Activated T-cell treated with anti-CD3 and anti-CD28 coated beads, Interleukin-2, amount 50 U/mL, for 72 hours (primary cell): ENCODE measurements around the gene TRPC4. TPM values are rescaled to one million over a fixed set of nuclear protein-coding genes. Genes with fewer than 3 reads are reported as not detected.
"Not testable (repeated sequence)": the region's sequence is repeated elsewhere in the genome, so short reads cannot be mapped to it uniquely, and the experiment has no call there.

Experiments used
- ATAC-seq, 2 donors: fragments of 150-1000 bp; cut with Tn5 transposase; replicated peaks in 1 of 2; 2 replicates each; pipeline ENCODE4 v1.10.0; 2021; ENCODE audit warnings: moderate library complexity in 2 of 2, mild to moderate bottlenecking in 1 of 2
- DNase-seq, 2 donors: peaks; one replicate each; pipeline ENCODE4 v3.0.0; 2021 to 2022; ENCODE audit warnings: mixed read lengths in 1 of 2
- H3K27ac Mint-ChIP-seq: one replicate; pipeline ENCODE4 v1.8.0; 2022; ENCODE audit warnings: mild to moderate bottlenecking, moderate library complexity, mixed read lengths
- H3K27me3 Mint-ChIP-seq: one replicate; pipeline ENCODE4 v1.8.0; 2022; ENCODE audit warnings: low read depth, mixed read lengths
- H3K36me3 Mint-ChIP-seq, 2 donors: one replicate each; pipeline ENCODE4 v1.8.0; 2022; ENCODE audit warnings: mixed read lengths in 2 of 2, mild to moderate bottlenecking in 1 of 2; ENCODE audit not compliant: insufficient read depth in 2 of 2
- H3K4me1 Mint-ChIP-seq: one replicate; pipeline ENCODE4 v1.8.0; 2022; ENCODE audit warnings: low read depth, mixed read lengths
- H3K4me3 Mint-ChIP-seq, 2 donors: one replicate each; pipeline ENCODE4 v1.8.0; 2022; ENCODE audit warnings: mild to moderate bottlenecking in 2 of 2, mixed read lengths in 2 of 2, moderate library complexity in 2 of 2
- H3K9me3 Mint-ChIP-seq, 2 donors: one replicate each; pipeline ENCODE4 v1.8.0; 2022; ENCODE audit warnings: mixed read lengths in 2 of 2
- total RNA-seq, 2 donors: library from RNA; stranded (reverse); gene quantifications; one replicate each; pipeline ENCODE4 v1.2.3, GENCODE V29; 2022

The TRPC4 gene
- total RNA-seq, 2 donors from 2014 or later, result not detected

DNA sequence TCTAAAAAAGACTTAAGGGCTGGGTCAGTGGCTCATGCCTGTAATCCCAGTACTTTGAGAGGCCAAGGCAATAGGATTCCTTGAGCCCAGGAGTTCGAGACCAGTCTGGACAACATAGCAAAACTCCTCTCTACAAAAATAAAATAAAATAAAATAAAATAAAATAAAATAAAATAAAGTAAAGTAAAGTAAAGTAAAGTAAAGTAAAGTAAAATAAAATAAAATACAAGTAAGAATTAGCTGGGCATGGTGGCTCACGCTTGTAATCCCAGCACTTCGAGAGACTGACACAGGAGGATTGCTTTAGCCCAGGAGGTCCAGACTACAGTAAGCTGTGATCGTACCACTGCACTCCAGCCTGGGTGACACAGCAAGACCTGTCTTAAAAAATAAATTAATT lies 72.8 kb downstream of the TRPC4 start:
- H3K27ac Mint-ChIP-seq, DNase-seq, ATAC-seq, H3K27me3 Mint-ChIP-seq, H3K4me3 Mint-ChIP-seq, H3K9me3 Mint-ChIP-seq, H3K4me1 Mint-ChIP-seq, H3K36me3 Mint-ChIP-seq: not testable (repeated sequence)

DNA sequence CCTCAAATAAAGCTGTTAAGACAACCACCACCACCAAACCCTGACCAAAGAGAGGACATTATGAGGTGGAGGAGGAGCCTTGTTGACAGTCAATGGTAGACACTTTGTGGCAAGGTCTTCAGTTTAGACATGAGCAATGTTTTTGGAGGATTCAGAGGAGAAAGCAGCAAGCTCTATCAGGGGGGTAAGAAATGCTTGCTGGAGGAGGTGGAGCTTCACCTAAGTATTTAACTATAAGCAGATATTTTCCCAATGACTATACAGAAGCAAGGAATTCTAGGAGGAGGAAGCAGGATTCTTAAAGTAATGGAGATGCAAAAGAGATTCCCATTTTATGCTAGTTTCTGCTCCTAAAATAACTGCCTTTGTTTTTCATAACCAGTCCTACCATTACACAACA lies 74.2 kb downstream of the TRPC4 start:
- no peak for ATAC-seq
- Mint-ChIP-seq H3K36me3 (no peaks in the 10 kb centered on the region), H3K9me3 (peaks cover 4% of the 10 kb centered on the region in 2 donors), H3K4me3 (no peak overlapping the region), H3K27ac (no peak overlapping the region), H3K4me1 (no peaks in the 10 kb centered on the region), H3K27me3 (no peaks in the 10 kb centered on the region)
- DNase-seq, result no peak

DNA sequence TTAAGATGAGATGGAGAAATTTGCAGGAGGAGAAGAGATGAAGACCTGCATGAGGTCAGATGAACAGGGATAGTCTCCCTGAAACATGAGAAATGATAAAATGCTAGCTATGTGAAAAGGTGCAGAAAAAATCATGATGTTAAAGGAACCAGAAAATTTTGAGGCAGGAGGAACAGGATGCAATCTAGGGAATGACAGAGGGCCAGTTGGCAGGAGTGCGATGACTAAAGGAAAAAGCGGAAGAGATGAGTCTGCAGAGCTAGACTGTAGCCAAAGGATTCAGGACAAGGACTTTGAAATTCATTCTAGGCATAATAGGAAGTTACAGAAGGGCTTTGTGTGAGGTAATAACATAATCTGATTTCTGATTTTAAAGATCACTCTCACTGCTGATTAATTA lies 77.9 kb downstream of the TRPC4 start:
- Mint-ChIP-seq H3K9me3 (peaks cover 4 to 5% of the 10 kb centered on the region in 2 donors), H3K27me3 (no peaks in the 10 kb centered on the region)

DNA sequence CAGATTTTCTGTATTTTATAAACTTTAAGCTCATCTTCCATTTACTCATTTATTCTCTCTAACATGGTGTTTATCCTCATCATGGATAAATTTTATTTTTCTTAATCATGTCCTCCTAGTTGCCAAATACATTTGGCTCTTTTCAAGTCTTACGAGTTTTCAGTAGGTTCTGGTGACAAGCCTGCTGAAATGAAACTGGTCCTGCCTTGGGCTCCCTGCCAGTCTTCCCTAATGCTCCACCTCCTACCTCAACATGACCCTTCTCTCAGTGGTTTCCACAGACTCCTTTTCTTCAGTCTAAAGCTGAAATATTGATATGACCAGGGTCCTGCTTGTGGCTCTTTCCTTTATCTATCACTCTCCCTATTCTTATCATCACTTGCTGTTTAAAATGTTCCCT lies 81.2 kb downstream of the TRPC4 start:
- Mint-ChIP-seq H3K9me3 (peaks cover 4 to 5% of the 10 kb centered on the region in 2 donors), H3K4me3 (no peak overlapping the region), H3K27me3 (no peaks in the 10 kb centered on the region), H3K4me1 (no peaks in the 10 kb centered on the region), H3K36me3 (no peaks in the 10 kb centered on the region), H3K27ac (no peak overlapping the region)
- ATAC-seq (no peak), DNase-seq (no peak)

More for the DNA sequence above, 77.9 kb downstream of the TRPC4 start:
- DNase-seq (no peak), ATAC-seq (no peak)
- no peaks in the 10 kb centered on the region for H3K36me3 Mint-ChIP-seq
- H3K27ac Mint-ChIP-seq, result no peak overlapping the region
- no peak overlapping the region for H3K4me3 Mint-ChIP-seq
- H3K4me1 Mint-ChIP-seq, result no peaks in the 10 kb centered on the region

- Mint-ChIP-seq H3K4me1 (no peaks in the 10 kb centered on the region), H3K27ac (no peak overlapping the region), H3K27me3 (no peaks in the 10 kb centered on the region), H3K9me3 (peaks cover 4 to 5% of the 10 kb centered on the region in 2 donors), H3K4me3 (no peak overlapping the region), H3K36me3 (no peaks in the 10 kb centered on the region)
- no peak for ATAC-seq
- no peak for DNase-seq
These were observed 91.9 kb downstream of the TRPC4 start for GRCh38 chr13:37777676-37778075.

DNA sequence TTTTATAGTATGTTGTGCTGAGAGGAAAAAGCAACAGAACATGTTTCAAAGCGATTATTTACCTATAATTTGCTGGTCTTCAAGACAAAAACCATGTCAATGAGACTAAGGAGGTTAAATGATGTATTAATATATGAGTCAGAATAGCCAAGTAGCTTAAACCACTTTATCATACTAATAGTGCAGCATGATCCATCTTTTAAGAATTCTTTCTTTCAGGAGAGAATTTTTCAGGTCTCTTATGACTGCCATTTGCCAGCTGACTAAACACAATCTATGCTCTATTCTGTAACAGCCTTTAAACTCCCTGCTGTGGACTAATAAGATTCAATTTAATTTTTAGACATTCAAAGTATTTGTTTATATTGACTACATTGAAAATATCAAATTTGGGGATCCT lies 93.7 kb downstream of the TRPC4 start:
- Mint-ChIP-seq H3K4me3 (no peak overlapping the region), H3K36me3 (no peaks in the 10 kb centered on the region), H3K9me3 (peaks cover 4 to 5% of the 10 kb centered on the region in 2 donors), H3K27me3 (no peaks in the 10 kb centered on the region), H3K27ac (no peak overlapping the region), H3K4me1 (no peaks in the 10 kb centered on the region)
- no peak for ATAC-seq
- DNase-seq, result no peak

- no peak overlapping the region for H3K4me3 Mint-ChIP-seq
- H3K9me3 Mint-ChIP-seq, result peaks cover 2 to 5% of the 10 kb centered on the region in 2 donors
- ATAC-seq (no peak), DNase-seq (no peak)
- H3K36me3 Mint-ChIP-seq, result no peaks in the 10 kb centered on the region
- H3K27ac Mint-ChIP-seq, result no peak overlapping the region
- no peaks in the 10 kb centered on the region for H3K27me3 Mint-ChIP-seq
- H3K4me1 Mint-ChIP-seq, result no peaks in the 10 kb centered on the region
These were observed 96.9 kb downstream of the TRPC4 start for GRCh38 chr13:37772644-37773043.

DNA sequence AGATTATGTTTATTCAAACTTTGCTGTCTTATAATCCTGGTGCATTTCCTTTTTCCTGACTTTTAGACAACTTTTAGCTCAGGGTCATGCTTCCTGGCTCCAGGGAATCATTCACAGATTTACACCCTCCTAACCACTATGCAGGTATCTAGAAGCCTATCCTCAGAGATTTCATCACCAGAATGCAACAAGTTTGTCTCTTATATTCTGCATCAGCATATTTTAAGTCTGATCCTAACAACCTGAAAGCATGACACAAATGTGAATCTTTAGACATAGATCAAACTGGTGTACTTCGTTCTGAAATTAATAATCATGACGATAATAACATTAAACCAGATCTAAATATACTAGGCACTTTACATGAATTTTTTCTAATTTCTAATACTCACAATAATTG lies 100.0 kb downstream of the TRPC4 start:
- Mint-ChIP-seq H3K4me1 (no peaks in the 10 kb centered on the region), H3K27me3 (no peaks in the 10 kb centered on the region), H3K27ac (no peak overlapping the region), H3K36me3 (no peaks in the 10 kb centered on the region), H3K9me3 (peaks cover 0 to 2% of the 10 kb centered on the region in 2 donors), H3K4me3 (no peak overlapping the region)
- DNase-seq, result no peak
- no peak for ATAC-seq

DNA sequence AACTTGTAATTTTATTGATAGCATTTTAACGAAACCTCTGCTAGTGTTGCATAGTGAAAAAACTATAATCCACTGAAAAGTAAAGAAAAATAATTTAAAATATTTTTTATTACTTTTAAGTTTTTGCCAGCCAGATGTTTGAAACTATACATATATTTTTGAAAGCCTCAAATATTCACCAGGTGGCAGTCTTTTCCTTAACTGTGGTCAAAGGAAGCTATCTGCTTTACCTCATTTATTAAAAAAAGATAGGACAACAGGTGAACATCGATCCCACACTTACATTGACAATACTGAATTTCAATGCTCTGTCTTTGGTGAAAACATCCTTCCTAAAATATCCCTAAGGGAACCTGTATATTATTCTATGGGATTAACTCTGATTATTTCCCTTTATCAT lies 100.5 kb downstream of the TRPC4 start:
- peaks cover 0 to 2% of the 10 kb centered on the region in 2 donors for H3K9me3 Mint-ChIP-seq
- no peaks in the 10 kb centered on the region for H3K27me3 Mint-ChIP-seq
- ATAC-seq (no peak), DNase-seq (no peak)
- no peak overlapping the region for H3K4me3 Mint-ChIP-seq
- H3K4me1 Mint-ChIP-seq, result no peaks in the 10 kb centered on the region
- H3K27ac Mint-ChIP-seq, result no peak overlapping the region
- no peaks in the 10 kb centered on the region for H3K36me3 Mint-ChIP-seq

- DNase-seq, result no peak
- Mint-ChIP-seq H3K9me3 (peaks cover 0 to 3% of the 10 kb centered on the region in 2 donors), H3K27ac (no peak overlapping the region), H3K27me3 (no peaks in the 10 kb centered on the region), H3K4me1 (no peaks in the 10 kb centered on the region), H3K36me3 (no peaks in the 10 kb centered on the region), H3K4me3 (no peak overlapping the region)
- ATAC-seq, result no peak
These were observed 103.1 kb downstream of the TRPC4 start for GRCh38 chr13:37766502-37766901.

GRCh38 chr13:37755349-37755748 lies 114.2 kb downstream of the TRPC4 start:
- no peaks in the 10 kb centered on the region for H3K27me3 Mint-ChIP-seq
- ATAC-seq (no peak), DNase-seq (no peak)
- H3K4me1 Mint-ChIP-seq, result no peaks in the 10 kb centered on the region
- no peaks in the 10 kb centered on the region for H3K36me3 Mint-ChIP-seq
- H3K4me3 Mint-ChIP-seq, result no peak overlapping the region
- H3K27ac Mint-ChIP-seq, result no peak overlapping the region
- H3K9me3 Mint-ChIP-seq, result no peaks in the 10 kb centered on the region

DNA sequence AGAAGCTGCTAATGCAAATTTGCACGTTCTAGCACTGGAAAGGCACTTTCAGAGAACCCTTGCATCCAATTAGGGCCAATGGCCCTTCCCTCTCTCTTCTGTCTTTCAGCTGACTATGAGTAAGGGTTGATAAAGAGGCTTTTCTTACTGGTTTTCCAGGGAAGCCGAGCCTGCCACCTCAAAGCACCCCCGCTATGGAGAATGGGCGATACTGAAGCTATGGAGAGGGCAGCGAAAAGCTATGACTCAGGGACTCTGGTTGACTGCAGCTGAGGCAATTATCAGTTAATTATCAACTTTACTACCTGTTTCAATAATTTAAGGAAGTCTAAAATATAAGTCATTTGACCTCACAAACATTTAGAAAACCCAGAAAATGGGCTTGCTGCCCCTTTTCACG lies 115.8 kb downstream of the TRPC4 start:
- no peaks in the 10 kb centered on the region for H3K9me3 Mint-ChIP-seq
- no peak overlapping the region for H3K4me3 Mint-ChIP-seq
- no peak for ATAC-seq
- no peaks in the 10 kb centered on the region for H3K27me3 Mint-ChIP-seq
- DNase-seq, result no peak
- H3K4me1 Mint-ChIP-seq, result no peaks in the 10 kb centered on the region
- H3K36me3 Mint-ChIP-seq, result no peaks in the 10 kb centered on the region
- no peak overlapping the region for H3K27ac Mint-ChIP-seq

DNA sequence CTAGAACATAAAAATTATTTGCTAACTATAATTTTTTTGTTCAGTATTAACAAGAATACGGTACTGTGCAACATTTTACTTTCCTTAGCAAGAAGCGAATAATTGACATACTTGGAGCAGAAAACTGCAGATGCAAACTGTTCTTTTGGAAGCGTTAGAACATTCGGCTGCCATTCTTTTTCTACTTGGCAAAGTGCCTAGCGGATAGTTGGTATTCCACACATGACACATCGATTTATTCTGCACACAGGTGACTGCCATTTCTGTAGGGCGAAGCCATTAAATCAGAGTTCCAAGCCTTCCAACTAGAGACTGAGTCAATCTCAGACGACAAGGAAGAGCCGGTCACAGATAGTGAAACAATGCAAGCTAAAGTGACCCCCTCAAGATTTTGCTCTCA lies 117.4 kb downstream of the TRPC4 start:
- Mint-ChIP-seq H3K4me3 (no peak overlapping the region), H3K36me3 (no peaks in the 10 kb centered on the region), H3K4me1 (no peaks in the 10 kb centered on the region), H3K27ac (no peak overlapping the region), H3K9me3 (no peaks in the 10 kb centered on the region), H3K27me3 (no peaks in the 10 kb centered on the region)
- no peak for DNase-seq
- no peak for ATAC-seq

GRCh38 chr13:37751025-37751424 lies 118.5 kb downstream of the TRPC4 start:
- no peak for ATAC-seq
- H3K4me1 Mint-ChIP-seq, result no peaks in the 10 kb centered on the region

More at GRCh38 chr13:37751025-37751424, 118.5 kb downstream of the TRPC4 start:
- no peak overlapping the region for H3K27ac Mint-ChIP-seq
- no peaks in the 10 kb centered on the region for H3K36me3 Mint-ChIP-seq
- H3K9me3 Mint-ChIP-seq, result peaks cover 0 to 1% of the 10 kb centered on the region in 2 donors
- DNase-seq, result no peak
- H3K27me3 Mint-ChIP-seq, result no peaks in the 10 kb centered on the region
- no peak overlapping the region for H3K4me3 Mint-ChIP-seq
